ENCODE data around the gene CNDP2. TPM values are rescaled to one million over a fixed set of nuclear protein-coding genes. Genes with fewer than 3 reads are reported as not detected.

The CNDP2 gene
- polyA plus RNA-seq, 2 of the 4 experiments (the other 2 are of a cell fraction): 93.7 to 106 TPM

DNA sequence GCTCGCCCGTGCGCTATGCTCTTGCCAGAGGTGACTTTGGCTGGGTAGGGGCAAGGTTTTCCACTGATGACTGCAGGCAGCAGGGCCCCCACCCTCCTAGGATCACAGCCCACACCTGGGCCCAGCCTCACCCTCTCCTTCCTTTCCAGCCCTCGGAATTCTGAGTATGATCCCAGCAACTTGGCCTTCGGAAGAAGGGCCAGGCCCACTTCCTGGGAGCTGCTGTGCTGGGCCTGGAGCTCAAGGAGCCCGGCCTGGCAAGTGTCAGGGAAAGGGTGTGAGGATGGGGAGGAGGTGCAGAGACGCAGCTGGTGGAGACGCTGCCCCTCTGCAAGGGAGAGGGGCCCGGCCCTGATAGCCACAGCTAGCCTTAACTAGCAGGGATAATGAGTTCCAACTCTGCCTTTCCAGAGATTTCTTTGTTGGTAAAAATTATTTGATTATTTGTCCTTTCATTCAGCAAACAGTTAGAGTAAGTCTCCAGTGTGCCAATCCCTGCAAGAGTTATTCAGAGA is 36.4 kb downstream of the CNDP2 start:
- no peak for TF ChIP-seq SREBF2 (IDR thresholded peaks at IDR 0.05)
- no peak for TF ChIP-seq HEYL (CRISPR knock-in tag; IDR thresholded peaks at IDR 0.05)
- TF ChIP-seq FOSB (CRISPR knock-in tag; IDR thresholded peaks at IDR 0.05): no peak
- TF ChIP-seq HDAC2 (IDR thresholded peaks at IDR 0.05): no peak
- no peak for TF ChIP-seq EP300 (IDR thresholded peaks at IDR 0.05)
- TF ChIP-seq MAZ (IDR thresholded peaks at IDR 0.05; ENCODE audit: borderline replicate concordance, low read depth, low read length): no peak
- FAIRE-seq (no peak), ATAC-seq (no peak), DNase-seq (ENCODE audit: low read depth in 1 of 2, low spot score in 1 of 2) (no peak)
- H3K4me2 ChIP-seq: no peak overlapping the region
- H3K27ac ChIP-seq: no peak overlapping the region
- WGBS (ENCODE audit: missing lambda C conversion rate): 56% methylated on average over 7 of the region's 9 CpGs
- POLR2A ChIA-PET: no interaction called here
- H3K9me3 ChIP-seq: no peaks in the 10 kb centered on the region
- H3K4me1 ChIP-seq: no peaks in the 10 kb centered on the region
- no peak overlapping the region for H3K4me3 ChIP-seq
- CTCF ChIA-PET: interaction anchor here (1.0 kb wide), 1 partner anchor 19 kb away, joined by 3 read pairs; no protein-coding TSS in a partner anchor

DNA sequence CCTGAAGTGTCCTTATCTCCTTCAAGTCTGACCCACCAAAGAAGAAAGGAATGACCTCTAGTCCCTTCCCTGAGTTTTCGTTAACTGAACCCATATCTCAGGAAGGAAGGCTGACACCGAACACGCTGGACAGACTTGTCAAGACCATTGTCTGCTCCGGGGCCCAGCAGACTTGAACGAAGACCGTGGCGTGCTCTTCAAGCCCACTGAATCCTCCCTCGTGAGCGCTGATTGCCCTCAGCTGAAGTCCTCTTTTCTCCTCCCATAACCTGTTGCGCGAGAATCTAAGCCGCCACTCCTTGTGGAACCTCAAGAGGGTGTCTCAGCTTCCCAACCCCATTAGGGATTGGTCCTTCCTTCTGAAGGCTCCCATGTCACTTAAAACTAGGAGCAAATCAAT is 37.5 kb downstream of the CNDP2 start:
- TF ChIP-seq ZNF302 (CRISPR knock-in tag; IDR thresholded peaks at IDR 0.05) (no peak), CHD4 (IDR thresholded peaks at IDR 0.05; ENCODE audit: borderline replicate concordance) (no peak), RAD21 (conservative IDR thresholded peaks at IDR 0.05 in 1 of 2, IDR thresholded peaks at IDR 0.05 in 1 of 2) (no peak), HOXB5 (CRISPR knock-in tag; IDR thresholded peaks at IDR 0.05) (no peak), NFE2L2 (conservative IDR thresholded peaks at IDR 0.05; ENCODE audit: low read length) (no peak), RNF2 (IDR thresholded peaks at IDR 0.05; ENCODE audit: borderline replicate concordance, low read depth) (no peak), MAZ (IDR thresholded peaks at IDR 0.05; ENCODE audit: borderline replicate concordance, low read depth, low read length) (no peak), BHLHE40 (IDR thresholded peaks at IDR 0.05; ENCODE audit: low read depth, low read length) (no peak), HEYL (CRISPR knock-in tag; IDR thresholded peaks at IDR 0.05) (no peak)
- TF ChIP-seq, protein P1, sequence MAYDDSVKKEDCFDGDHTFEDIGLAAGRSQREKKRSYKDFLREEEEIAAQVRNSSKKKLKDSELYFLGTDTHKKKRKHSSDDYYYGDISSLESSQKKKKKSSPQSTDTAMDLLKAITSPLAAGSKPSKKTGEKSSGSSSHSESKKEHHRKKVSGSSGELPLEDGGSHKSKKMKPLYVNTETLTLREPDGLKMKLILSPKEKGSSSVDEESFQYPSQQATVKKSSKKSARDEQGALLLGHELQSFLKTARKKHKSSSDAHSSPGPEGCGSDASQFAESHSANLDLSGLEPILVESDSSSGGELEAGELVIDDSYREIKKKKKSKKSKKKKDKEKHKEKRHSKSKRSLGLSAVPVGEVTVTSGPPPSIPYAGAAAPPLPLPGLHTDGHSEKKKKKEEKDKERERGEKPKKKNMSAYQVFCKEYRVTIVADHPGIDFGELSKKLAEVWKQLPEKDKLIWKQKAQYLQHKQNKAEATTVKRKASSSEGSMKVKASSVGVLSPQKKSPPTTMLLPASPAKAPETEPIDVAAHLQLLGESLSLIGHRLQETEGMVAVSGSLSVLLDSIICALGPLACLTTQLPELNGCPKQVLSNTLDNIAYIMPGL (CRISPR knock-in tag; IDR thresholded peaks at IDR 0.05; ENCODE audit: borderline replicate concordance): no peak
- TF ChIP-seq, protein P2, sequence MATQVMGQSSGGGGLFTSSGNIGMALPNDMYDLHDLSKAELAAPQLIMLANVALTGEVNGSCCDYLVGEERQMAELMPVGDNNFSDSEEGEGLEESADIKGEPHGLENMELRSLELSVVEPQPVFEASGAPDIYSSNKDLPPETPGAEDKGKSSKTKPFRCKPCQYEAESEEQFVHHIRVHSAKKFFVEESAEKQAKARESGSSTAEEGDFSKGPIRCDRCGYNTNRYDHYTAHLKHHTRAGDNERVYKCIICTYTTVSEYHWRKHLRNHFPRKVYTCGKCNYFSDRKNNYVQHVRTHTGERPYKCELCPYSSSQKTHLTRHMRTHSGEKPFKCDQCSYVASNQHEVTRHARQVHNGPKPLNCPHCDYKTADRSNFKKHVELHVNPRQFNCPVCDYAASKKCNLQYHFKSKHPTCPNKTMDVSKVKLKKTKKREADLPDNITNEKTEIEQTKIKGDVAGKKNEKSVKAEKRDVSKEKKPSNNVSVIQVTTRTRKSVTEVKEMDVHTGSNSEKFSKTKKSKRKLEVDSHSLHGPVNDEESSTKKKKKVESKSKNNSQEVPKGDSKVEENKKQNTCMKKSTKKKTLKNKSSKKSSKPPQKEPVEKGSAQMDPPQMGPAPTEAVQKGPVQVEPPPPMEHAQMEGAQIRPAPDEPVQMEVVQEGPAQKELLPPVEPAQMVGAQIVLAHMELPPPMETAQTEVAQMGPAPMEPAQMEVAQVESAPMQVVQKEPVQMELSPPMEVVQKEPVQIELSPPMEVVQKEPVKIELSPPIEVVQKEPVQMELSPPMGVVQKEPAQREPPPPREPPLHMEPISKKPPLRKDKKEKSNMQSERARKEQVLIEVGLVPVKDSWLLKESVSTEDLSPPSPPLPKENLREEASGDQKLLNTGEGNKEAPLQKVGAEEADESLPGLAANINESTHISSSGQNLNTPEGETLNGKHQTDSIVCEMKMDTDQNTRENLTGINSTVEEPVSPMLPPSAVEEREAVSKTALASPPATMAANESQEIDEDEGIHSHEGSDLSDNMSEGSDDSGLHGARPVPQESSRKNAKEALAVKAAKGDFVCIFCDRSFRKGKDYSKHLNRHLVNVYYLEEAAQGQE (IDR thresholded peaks at IDR 0.05): no peak
- TF ChIP-seq, protein P3, sequence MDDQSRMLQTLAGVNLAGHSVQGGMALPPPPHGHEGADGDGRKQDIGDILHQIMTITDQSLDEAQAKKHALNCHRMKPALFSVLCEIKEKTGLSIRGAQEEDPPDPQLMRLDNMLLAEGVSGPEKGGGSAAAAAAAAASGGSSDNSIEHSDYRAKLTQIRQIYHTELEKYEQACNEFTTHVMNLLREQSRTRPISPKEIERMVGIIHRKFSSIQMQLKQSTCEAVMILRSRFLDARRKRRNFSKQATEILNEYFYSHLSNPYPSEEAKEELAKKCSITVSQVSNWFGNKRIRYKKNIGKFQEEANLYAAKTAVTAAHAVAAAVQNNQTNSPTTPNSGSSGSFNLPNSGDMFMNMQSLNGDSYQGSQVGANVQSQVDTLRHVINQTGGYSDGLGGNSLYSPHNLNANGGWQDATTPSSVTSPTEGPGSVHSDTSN (IDR thresholded peaks at IDR 0.05): no peak
- TF ChIP-seq, protein P4, sequence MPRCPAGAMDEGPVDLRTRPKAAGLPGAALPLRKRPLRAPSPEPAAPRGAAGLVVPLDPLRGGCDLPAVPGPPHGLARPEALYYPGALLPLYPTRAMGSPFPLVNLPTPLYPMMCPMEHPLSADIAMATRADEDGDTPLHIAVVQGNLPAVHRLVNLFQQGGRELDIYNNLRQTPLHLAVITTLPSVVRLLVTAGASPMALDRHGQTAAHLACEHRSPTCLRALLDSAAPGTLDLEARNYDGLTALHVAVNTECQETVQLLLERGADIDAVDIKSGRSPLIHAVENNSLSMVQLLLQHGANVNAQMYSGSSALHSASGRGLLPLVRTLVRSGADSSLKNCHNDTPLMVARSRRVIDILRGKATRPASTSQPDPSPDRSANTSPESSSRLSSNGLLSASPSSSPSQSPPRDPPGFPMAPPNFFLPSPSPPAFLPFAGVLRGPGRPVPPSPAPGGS (IDR thresholded peaks at IDR 0.05): no peak
- FAIRE-seq (no peak), DNase-seq (ENCODE audit: low read depth in 1 of 2, low spot score in 1 of 2) (no peak), ATAC-seq (no peak)
- Histone ChIP-seq H3K4me3 (no peak overlapping the region), H3K9me3 (no peaks in the 10 kb centered on the region), H3K4me2 (no peak overlapping the region), H3K27ac (no peak overlapping the region), H3K4me1 (no peaks in the 10 kb centered on the region)
- 72% methylated on average over 12 of the region's 12 CpGs for WGBS (ENCODE audit: missing lambda C conversion rate)
- ChIA-PET CTCF (interaction anchor here (0.7 to 1.4 kb wide), 2 partner anchors 12 to 18 kb away, joined by 3 to 5 read pairs; no protein-coding TSS in a partner anchor), POLR2A (no interaction called here)

Measured in A549 (cell line).